HUDEP-2 (cell line): ENCODE results near the gene DHRS3.
A peak's percentile ranks its signal among the peaks of the same experiment; 100 is the strongest.

Experiments used
- DNase-seq, 76 experiments: peaks; one replicate each; lab custom pipeline; 2025; ENCODE audit not compliant: unreplicated experiment in 76 of 76; lab: John Stamatoyannopoulos, UW

The DHRS3 gene

DNA sequence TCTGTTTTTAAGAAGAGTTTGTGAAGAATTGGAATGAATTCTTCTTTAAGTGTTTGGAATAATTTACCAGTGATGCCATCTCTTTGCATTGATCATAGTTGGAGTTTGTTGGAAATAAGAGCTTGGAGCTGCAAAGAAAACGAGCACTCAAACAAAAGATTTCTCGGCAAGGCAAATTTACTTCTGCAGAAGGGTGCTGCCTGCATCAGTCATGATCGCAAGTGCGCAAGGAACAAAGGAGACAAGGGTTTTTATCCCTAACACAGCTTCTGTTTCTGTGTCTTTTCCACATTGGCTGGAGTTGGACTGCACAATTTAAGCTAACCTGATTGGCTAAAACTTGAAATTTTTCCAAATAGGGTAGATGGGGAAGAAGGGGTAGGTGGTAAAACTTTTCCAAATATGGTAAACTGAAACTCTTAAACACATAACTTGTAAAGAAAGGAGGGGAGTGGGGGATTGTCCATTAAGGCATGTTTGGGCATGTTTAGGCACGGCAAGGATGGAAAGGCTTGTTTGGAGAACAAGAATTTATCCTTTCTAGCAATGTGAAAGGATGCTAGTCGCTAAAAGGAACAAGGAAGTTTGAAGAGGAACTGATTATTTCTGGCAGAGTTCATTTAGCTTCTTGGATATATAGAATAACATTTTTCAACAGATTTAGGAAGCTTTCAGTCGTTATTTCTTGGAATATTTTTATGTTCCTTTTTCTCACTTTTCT lies 22.4 kb upstream of the DHRS3 start:
- DNase-seq = no peak

DNA sequence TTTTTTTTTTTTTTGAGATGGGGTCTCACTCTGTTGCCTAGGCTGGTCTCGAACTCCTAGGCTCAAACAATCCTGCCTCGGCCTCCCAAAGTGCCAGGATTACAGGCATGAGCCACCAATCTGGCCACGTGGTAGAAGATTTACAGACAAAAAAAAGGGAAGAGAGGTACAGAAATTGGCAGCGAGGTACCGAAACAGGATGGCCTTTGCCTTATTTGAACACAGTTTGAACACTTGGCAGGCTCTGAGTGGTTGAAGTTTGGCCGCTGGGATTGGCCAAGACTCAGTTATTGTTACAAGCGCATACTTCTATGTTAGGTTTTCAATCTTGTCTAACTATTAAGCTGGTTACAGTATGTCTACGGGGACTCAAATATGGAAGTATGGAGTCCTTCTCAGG lies 19.7 kb upstream of the DHRS3 start:
- DNase-seq = no peak

DNA sequence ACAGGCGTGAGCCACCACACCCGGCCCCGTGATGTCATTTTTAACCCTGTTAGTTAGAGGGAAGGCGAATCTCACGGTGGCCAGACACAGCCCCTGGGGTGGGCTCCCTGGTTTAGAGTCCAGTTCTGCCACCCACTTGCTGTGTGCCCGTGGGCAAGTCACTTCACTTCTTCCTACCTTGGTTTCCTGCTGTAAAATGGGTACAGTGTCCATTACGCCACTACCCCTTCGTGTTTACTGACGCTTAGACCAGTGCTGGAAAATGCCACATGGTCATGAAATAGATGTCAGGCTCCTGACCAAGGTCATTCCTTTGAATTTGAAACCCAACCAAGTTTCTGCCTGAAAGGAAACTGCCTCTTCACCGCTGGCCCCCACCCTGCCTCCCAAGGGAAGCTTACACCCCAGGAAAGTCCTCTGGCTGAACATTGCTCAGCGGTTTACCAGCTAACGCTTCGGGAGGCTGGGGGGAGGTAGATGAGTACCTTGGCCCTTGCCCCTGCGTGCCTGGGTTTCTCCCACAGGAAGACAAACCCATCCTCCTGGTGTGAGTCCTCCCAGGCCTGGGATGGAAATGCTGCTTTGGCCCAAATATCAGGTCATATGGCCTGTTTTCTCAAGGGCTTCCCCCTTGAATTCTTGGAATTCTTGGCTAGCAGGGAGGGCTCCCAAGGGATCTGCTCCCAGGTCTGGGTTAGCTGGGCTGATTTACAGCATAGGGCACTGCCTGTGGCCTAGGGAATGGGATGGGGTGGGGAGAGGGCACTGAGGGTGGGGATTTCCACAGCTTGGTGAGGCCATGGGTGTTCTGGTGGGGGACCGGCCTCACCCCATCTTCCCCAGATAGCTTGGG lies 18.3 kb upstream of the DHRS3 start:
- DNase-seq = no peak

DNA sequence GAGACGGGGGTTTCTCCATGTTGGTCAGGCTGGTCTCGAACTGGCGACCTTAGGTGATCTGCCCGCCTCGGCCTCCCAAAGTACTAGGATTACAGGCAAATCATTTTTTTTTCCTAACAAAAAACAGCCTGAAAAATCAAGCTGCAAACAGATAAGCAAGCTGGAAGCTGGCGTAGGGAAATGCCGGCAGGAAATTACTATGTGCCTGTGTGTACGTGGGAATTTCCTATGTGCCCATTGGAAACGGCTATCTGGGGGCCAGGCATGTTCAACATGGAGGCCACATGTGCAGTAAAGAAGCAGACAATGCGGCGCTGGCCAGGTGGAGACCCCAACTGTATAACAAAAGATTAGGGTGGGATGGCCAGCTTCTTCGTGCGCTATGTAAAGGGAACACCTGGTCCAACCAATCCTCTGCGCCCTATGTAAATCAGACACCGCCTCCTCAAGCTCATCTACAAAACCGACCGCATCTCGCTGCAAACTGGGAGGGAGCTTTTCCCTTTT lies 16.7 kb upstream of the DHRS3 start:
- DNase-seq = no peak

DNA sequence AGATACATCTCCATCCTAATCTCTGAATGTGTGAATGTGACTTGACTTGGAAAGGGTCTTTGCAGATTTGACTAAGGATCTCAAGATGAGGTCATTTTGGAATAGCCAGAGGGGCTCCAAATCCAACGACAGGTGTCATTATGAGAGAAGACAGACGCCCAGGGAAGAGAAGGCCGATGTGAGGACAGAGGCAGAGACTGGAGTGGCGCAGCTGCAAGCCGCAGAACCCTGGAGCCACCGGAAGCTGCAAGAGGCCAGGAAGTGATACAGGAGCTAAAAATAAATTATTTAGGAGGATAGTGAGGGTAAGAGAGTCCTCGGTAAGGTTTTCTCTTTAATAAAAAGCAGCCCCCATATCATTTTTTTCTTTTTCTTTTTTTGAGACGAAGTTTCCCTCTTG lies 16.1 kb upstream of the DHRS3 start:
- no peak for DNase-seq

DNA sequence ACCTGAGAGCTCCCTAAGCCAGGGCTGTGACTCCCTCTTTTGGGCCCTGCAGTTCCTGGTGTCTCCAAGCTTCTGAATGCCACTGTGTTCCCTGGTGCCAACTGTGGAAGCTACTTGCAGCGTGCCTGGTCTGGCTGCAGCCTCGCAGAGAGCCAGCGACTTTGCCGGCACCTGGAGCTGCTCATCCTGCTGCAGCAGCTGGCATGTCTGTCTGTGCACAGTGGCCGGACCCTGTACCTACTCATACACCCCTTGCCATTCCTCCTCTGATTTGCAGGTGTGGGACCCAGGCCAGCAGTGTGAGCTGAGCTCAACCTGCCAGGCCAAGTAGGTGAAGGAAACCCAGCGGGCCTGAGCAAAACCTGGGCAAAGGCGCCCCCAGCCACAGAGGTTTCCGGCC lies 13.6 kb upstream of the DHRS3 start:
- DNase-seq = no peak

DNA sequence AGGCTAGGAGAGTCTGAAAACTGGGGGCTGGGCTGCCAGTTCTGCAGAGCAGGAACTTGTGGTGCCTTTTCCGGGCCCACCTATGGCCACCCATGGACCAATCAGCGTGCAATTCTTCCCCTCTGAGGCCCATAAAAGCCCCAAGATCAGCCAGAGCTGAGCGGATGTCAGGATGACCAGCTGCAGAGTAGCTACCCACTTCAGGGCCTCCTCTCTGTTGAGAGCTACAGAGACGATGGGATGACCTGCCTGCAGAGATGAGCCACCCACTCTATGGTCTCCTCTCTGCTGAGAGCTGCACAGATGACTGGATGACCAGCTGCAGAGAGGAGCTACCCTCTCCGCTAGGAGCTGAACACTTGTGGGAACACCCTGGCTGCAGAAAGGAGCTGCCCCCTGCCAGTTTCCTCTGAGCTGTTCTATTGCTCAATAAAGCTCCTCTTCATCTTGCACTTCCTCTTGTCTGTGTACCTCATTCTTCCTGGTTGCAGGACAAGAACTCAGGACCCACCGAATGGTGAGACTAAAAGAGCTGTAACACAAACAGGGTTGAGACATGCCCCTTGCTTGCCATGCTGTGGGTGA lies 13.0 kb upstream of the DHRS3 start:
- DNase-seq = no peak

DNA sequence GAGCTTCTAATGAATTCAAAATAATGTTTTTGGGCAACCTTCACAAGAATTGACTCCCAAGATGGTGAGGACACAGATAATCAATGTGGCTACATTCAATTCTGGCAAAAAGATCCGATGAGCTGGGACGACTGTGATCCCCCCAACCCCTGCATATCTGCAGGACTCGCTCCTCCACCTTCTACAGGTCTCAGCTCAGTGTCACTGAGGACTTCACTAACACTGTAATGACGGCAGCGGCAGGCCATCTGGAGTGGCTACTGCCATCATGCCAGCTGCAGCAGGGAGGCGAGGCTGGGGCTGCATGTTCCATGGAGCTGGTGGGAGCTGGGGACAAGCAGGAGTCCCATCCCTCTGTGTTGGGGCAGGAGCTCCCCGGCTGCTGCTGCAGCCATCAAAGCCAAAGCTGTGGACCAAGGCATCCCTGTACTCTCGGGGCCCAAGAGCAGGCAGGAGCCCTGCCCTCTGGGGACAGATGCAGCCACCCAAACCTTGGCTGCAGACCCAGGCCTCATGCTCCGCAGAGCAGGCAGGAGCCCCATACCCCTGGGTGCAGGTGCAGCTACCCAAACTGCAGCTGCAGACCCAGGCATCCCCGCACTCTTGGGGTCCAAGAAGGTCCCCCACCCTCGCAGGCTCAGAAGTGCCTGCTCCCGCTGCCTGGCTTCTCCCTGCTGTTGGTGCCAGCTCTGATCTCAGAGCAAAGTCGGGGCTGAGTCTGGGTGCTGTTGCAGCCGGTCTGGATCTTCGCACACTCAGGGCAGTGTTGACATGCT lies 12.2 kb upstream of the DHRS3 start:
- no peak for DNase-seq

DNA sequence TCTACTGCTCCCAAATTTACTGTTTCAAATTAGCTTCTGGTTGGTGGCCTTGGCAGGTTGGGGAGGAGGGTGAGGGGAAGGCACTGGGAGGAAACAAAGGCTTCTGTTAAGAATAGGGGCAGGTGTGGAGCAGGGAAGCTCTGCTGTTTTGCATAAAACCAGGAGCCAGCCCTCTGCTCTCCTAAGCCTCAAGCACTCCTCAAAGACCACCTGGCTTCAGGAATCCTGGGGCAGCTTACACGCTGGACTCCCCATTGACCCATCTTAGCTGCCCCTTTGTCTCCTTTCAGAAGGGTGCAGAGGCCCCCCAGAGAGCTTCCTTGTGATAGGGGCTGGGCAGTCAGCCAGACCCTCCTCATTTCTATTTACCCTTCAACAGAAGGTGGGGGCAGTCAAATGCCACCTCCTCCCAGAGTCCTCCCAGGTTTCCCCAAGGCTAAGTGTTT lies 11.5 kb upstream of the DHRS3 start:
- DNase-seq = no peak

DNA sequence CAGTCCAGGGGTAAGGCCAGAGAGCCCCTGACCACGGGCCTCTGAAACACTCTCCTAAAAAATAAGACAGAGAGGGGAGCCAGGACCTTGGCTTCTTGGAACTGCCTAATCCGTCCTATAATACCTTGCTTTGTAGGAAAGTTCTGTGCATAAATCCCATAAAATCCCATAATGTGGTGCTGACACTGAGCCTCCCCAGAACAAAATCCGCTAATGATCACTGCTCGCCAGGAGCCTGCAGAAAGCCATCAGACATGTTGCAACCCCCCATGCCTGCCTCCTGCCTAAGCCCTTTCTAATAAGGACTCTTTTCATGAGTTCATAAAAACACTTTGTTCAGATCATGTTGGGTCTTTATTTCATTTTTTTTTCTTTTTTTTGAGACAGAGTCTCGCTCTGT lies 9.3 kb upstream of the DHRS3 start:
- no peak for DNase-seq

DNA sequence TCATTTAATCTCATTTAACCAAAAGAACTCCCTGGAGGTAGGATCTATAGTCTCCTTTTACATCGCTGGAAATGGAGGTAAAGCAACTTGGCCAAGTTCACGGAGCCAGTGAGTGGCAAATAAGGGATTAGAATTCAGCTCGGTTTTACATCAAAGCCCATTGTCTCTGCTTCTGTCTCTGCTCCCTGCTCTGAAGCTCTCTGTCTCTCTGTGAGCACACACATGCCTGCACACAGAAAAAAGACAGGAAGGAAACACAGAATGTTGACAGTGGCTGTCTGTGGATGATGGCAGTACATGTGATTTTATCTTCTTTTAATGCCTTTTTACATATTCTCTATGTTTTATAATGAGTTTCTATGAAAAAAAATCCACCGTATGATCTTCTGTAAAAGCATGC lies 8.9 kb upstream of the DHRS3 start:
- no peak for DNase-seq

DNA sequence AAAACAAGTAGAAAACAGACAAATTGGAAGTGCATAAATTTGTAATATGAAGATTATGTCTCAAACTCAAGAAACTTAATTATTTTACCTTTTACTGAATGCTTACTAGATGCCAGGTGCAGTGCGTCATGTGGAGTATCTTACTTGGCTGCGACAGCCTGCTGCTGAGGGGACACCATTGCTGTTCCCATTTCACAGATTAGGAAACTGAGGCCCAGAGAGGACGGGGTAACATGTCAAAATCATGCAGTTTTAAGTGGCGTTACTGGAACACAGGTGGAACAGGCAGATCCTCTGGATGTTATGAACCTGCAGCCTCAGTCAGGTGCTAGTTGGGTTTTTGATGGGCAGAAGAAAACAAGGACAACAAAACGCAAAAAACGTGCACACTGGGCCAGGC lies 7.3 kb upstream of the DHRS3 start:
- no peak for DNase-seq

DNA sequence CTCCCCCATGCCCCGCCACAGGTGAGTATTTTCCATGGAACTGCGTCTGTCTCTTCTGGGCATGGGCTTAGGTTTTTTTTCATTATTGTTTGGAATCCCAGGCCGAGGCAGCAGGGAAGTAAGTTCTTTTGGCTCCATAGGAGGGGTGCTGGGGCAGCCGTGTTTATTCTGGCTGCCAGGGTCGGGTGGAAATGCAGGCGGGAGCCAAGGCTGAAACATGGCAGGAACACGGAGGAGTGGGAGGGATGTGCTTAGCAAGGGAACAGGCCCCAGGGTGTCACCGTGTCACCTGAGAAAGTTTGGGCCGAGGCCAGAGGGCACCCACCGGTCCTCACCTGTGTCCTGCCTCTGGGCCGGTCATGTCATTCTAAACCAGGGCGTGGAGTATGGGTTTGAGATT lies 4.5 kb upstream of the DHRS3 start:
- no peak for DNase-seq

DNA sequence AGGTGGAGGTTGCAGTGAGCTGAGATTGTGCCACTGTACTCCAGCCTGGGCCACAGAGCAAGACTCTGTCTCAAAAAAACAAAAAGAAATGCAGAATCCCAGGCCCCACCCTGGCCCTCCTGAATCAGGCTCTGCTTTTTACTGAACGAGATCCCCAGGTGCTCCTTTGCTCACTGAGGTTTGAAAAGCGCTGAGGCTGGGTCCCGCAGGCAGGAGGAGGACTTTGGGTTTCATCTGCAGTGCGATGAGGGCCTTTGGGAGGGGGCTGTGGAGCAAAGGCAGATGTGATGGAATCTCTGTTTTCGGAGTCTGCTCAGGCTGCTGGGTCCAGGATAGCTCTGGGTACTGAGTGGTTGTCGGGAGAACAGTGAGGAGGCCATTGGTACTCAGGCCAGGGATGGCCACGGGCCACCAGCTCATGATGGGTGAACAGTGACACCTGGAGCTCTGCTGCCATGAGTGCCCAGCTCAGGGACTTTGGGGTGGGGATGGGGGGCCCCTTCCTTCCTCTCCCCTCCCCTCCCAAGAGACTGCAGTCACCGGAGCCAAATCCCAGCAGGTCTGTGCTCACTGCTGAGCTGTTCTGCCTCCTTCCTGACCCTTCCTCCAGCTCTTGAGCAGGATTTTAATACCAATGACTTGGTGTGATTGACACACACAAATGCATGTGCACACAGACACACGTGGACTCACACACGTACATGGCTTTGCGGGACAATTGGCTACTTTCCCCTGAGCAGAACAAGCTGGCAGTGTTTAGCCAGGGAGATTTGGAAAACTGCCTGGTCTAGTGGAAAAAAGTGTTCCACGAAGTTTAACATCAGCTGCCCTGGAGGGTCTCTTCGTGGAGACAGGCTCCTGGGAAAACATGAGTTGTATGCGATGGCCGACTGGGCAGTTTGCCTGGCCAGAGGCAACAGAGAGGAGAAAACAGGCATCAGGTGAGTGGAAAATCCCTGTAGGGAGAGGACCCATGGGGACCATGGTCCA lies 3.6 kb upstream of the DHRS3 start:
- no peak for DNase-seq

DNA sequence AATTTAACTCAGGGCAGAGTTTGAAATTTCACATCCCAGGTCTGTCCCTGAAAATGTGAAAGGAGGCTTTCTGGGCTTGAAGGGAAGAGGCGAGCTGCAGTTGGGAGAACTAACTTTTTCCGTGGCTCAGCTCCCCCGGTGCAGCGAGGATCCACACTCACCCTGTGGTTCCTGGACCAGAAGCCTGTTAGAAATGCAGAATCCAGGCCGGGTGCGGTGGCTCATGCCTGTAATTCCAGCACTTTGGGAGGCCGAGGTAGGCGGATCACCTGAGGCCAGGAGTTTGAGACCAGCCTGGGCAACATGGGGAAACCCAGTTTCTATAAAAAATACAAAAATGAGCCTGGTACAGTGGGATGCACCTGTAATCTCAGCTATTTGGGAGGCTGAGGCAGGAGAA lies 2.9 kb upstream of the DHRS3 start:
- no peak for DNase-seq

DNA sequence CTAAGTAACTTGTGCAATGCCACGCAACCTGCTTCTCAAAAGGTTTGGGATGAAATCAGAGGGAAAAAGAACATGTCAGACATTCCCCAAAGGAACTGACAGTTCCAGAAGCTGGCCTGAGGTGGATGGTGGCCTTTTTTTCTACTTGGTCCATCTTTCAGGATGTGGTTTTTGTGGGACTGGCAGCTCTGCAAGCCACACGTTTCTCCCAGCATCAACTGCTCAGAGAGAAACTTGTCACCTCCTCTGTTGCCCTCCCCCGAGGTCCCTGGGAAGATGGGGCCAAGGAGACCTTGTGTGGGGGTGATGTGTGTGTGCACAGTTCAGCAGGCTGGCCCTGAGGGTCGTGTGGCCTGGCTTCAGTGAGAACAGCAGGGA lies 2.5 kb upstream of the DHRS3 start:
- no peak for DNase-seq

DNA sequence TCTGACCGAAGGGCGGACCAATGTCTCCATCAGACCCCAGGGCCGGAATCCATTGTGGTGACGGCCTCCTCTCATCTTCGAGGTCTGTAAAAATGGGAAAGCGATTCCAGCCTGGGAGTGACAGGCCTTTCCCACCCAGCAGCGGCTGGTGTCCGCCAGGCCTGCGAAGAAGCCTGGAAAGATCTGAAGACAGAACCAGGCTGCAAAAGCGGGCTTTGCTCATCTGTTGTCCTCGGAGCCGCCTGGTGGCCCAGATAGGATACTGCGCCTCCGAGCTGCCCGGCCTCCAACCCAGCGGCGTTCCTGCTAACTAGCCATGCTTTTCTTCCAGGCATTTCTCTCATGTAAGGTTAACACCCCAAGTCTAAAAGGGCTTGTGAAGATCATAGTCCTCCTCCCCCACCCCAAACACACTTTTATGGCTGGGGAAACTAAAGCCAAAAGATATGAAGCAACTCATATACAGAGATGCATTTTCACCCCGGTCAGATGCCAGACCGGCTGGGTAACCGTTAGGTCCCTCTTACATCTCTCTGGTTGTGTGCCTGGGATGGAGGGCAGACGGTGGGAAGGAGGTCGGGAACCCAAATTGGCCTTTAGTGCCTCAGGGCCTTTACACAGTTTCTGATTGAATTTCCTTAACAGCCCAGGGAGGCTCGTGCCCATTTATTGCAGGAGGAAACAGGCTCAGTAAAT lies 1.9 kb upstream of the DHRS3 start:
- DNase-seq = peak in 61 of 76 experiments; percentile 9 to 77 (median 50)

DNA sequence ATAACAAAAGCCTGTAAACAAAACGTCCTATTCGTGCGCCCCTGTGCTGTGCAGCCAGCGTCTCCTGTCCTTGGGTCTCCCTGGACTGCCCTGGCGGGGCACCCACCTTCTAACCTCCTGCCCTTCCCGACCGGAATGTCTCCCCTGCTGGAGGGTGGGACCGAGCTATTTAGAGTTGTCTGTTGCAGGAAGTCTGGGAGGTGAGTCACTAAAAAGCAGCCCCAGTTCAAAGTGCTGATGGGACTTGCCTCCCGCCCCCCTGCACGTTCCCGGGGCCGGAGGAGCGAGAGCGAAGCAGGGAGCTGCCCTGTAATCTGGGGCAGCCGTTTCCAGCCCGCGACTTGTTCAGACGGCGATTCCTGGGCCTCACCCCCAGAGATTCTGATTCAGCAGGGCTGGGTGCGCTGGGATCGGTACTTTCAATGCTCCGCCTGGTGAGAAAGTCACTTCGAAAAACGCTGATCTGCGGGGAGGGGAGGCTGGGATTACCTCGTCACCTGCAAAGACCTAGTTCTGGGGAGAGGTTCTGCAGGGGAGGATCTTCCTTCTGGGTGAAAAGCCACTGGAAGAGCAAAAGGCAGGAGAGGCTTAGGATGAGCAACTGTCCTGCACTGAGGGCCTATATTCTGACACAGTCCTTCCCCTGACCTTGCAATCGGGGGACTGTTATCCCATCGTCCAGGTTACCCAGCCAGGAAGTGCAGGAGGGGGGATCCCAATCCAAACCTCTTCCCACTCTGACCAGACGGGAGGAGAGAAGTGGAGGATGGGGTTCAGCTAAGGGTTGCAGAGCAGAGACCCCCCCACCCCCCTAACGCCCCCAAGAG lies 1.2 kb upstream of the DHRS3 start:
- peak in 10 of 76 experiments; percentile 3 to 47 (median 14) for DNase-seq
